ENCODE data around the gene TAF4.

Gene TAF4

GRCh38 chr20:61968036-61968810, 97.5 kb downstream of the TAF4 start:
- peaks cover 0 to 17% (median 11%) of the 10 kb centered on the region in 5 donors for H3K36me3 ChIP-seq (ENCODE audit: control insufficient read depth in 5 of 5, insufficient read depth in 5 of 5, low read length in 5 of 5)
- H3K4me1 ChIP-seq (ENCODE audit: control insufficient read depth in 5 of 5, insufficient read depth in 5 of 5, low read length in 5 of 5), result no peaks in the 10 kb centered on the region
- H3K4me3 ChIP-seq (ENCODE audit: low read depth in 1 of 5, low read length in 5 of 5), result no peak overlapping the region
- H3K27ac ChIP-seq (ENCODE audit: low read depth, low read length), result no peak overlapping the region
- no peak overlapping the region for H3K9ac ChIP-seq (ENCODE audit: low read length in 5 of 5)
- H3K9me3 ChIP-seq (ENCODE audit: control insufficient read depth in 5 of 5, low read length in 5 of 5), result no peaks in the 10 kb centered on the region
- H3K27me3 ChIP-seq (ENCODE audit: control insufficient read depth in 5 of 5, insufficient read depth in 4 of 5, low read length in 5 of 5), result peaks cover 7 to 22% (median 17%) of the 10 kb centered on the region in 5 donors

GRCh38 chr20:61967300-61967699, 98.4 kb downstream of the TAF4 start:
- H3K4me3 ChIP-seq (ENCODE audit: low read depth in 1 of 5, low read length in 5 of 5), result no peak overlapping the region
- peaks cover 0 to 8% (median 1%) of the 10 kb centered on the region in 5 donors for H3K36me3 ChIP-seq (ENCODE audit: control insufficient read depth in 5 of 5, insufficient read depth in 5 of 5, low read length in 5 of 5)
- no peak overlapping the region for H3K27ac ChIP-seq (ENCODE audit: low read depth, low read length)
- no peak overlapping the region for H3K9ac ChIP-seq (ENCODE audit: low read length in 5 of 5)
- peaks cover 7 to 24% (median 17%) of the 10 kb centered on the region in 5 donors for H3K27me3 ChIP-seq (ENCODE audit: control insufficient read depth in 5 of 5, insufficient read depth in 4 of 5, low read length in 5 of 5)
- H3K9me3 ChIP-seq (ENCODE audit: control insufficient read depth in 5 of 5, low read length in 5 of 5), result no peaks in the 10 kb centered on the region
- no peaks in the 10 kb centered on the region for H3K4me1 ChIP-seq (ENCODE audit: control insufficient read depth in 5 of 5, insufficient read depth in 5 of 5, low read length in 5 of 5)

GRCh38 chr20:61966492-61967244, 99.0 kb downstream of the TAF4 start:
- Histone ChIP-seq H3K27me3 (ENCODE audit: control insufficient read depth in 5 of 5, insufficient read depth in 4 of 5, low read length in 5 of 5) (peaks cover 7 to 29% (median 17%) of the 10 kb centered on the region in 5 donors), H3K4me3 (ENCODE audit: low read depth in 1 of 5, low read length in 5 of 5) (no peak overlapping the region), H3K36me3 (ENCODE audit: control insufficient read depth in 5 of 5, insufficient read depth in 5 of 5, low read length in 5 of 5) (peaks cover 0 to 5% (median 0%) of the 10 kb centered on the region in 5 donors), H3K9me3 (ENCODE audit: control insufficient read depth in 5 of 5, low read length in 5 of 5) (no peaks in the 10 kb centered on the region), H3K9ac (ENCODE audit: low read length in 5 of 5) (no peak overlapping the region), H3K27ac (ENCODE audit: low read depth, low read length) (no peak overlapping the region), H3K4me1 (ENCODE audit: control insufficient read depth in 5 of 5, insufficient read depth in 5 of 5, low read length in 5 of 5) (no peaks in the 10 kb centered on the region)

GRCh38 chr20:61965606-61966491, 99.8 kb downstream of the TAF4 start:
- Histone ChIP-seq H3K4me3 (ENCODE audit: low read depth in 1 of 5, low read length in 5 of 5) (no peak overlapping the region), H3K9me3 (ENCODE audit: control insufficient read depth in 5 of 5, low read length in 5 of 5) (no peaks in the 10 kb centered on the region), H3K27ac (ENCODE audit: low read depth, low read length) (no peak overlapping the region)

GRCh38 chr20:61964675-61965605, 100.7 kb downstream of the TAF4 start:
- H3K27me3 ChIP-seq (ENCODE audit: control insufficient read depth in 5 of 5, insufficient read depth in 4 of 5, low read length in 5 of 5), result peaks cover 7 to 29% (median 17%) of the 10 kb centered on the region in 5 donors

More at GRCh38 chr20:61965606-61966491, 99.8 kb downstream of the TAF4 start:
- Histone ChIP-seq H3K27me3 (ENCODE audit: control insufficient read depth in 5 of 5, insufficient read depth in 4 of 5, low read length in 5 of 5) (peaks cover 7 to 29% (median 17%) of the 10 kb centered on the region in 5 donors), H3K9ac (ENCODE audit: low read length in 5 of 5) (no peak overlapping the region), H3K36me3 (ENCODE audit: control insufficient read depth in 5 of 5, insufficient read depth in 5 of 5, low read length in 5 of 5) (peaks cover 0 to 3% (median 0%) of the 10 kb centered on the region in 5 donors), H3K4me1 (ENCODE audit: control insufficient read depth in 5 of 5, insufficient read depth in 5 of 5, low read length in 5 of 5) (no peaks in the 10 kb centered on the region)

GRCh38 chr20:61963885-61964674, 101.6 kb downstream of the TAF4 start:
- Histone ChIP-seq H3K4me3 (ENCODE audit: low read depth in 1 of 5, low read length in 5 of 5) (no peak overlapping the region), H3K36me3 (ENCODE audit: control insufficient read depth in 5 of 5, insufficient read depth in 5 of 5, low read length in 5 of 5) (no peaks in the 10 kb centered on the region), H3K9ac (ENCODE audit: low read length in 5 of 5) (no peak overlapping the region), H3K4me1 (ENCODE audit: control insufficient read depth in 5 of 5, insufficient read depth in 5 of 5, low read length in 5 of 5) (no peaks in the 10 kb centered on the region), H3K9me3 (ENCODE audit: control insufficient read depth in 5 of 5, low read length in 5 of 5) (no peaks in the 10 kb centered on the region), H3K27me3 (ENCODE audit: control insufficient read depth in 5 of 5, insufficient read depth in 4 of 5, low read length in 5 of 5) (peaks cover 7 to 29% (median 17%) of the 10 kb centered on the region in 5 donors), H3K27ac (ENCODE audit: low read depth, low read length) (no peak overlapping the region)

More at GRCh38 chr20:61964675-61965605, 100.7 kb downstream of the TAF4 start:
- H3K9ac ChIP-seq (ENCODE audit: low read length in 5 of 5), result no peak overlapping the region
- no peaks in the 10 kb centered on the region for H3K9me3 ChIP-seq (ENCODE audit: control insufficient read depth in 5 of 5, low read length in 5 of 5)
- H3K4me3 ChIP-seq (ENCODE audit: low read depth in 1 of 5, low read length in 5 of 5), result no peak overlapping the region
- H3K4me1 ChIP-seq (ENCODE audit: control insufficient read depth in 5 of 5, insufficient read depth in 5 of 5, low read length in 5 of 5), result no peaks in the 10 kb centered on the region
- H3K27ac ChIP-seq (ENCODE audit: low read depth, low read length), result no peak overlapping the region
- no peaks in the 10 kb centered on the region for H3K36me3 ChIP-seq (ENCODE audit: control insufficient read depth in 5 of 5, insufficient read depth in 5 of 5, low read length in 5 of 5)

- Histone ChIP-seq H3K27ac (ENCODE audit: low read depth, low read length) (no peak overlapping the region), H3K4me1 (ENCODE audit: control insufficient read depth in 5 of 5, insufficient read depth in 5 of 5, low read length in 5 of 5) (no peaks in the 10 kb centered on the region), H3K9ac (ENCODE audit: low read length in 5 of 5) (no peak overlapping the region), H3K9me3 (ENCODE audit: control insufficient read depth in 5 of 5, low read length in 5 of 5) (no peaks in the 10 kb centered on the region), H3K4me3 (ENCODE audit: low read depth in 1 of 5, low read length in 5 of 5) (no peak overlapping the region), H3K27me3 (ENCODE audit: control insufficient read depth in 5 of 5, insufficient read depth in 4 of 5, low read length in 5 of 5) (peaks cover 7 to 29% (median 17%) of the 10 kb centered on the region in 5 donors), H3K36me3 (ENCODE audit: control insufficient read depth in 5 of 5, insufficient read depth in 5 of 5, low read length in 5 of 5) (no peaks in the 10 kb centered on the region)
Measured at GRCh38 chr20:61963149-61963548, 102.5 kb downstream of the TAF4 start.

GRCh38 chr20:61960836-61961235, 104.8 kb downstream of the TAF4 start:
- Histone ChIP-seq H3K36me3 (ENCODE audit: control insufficient read depth in 5 of 5, insufficient read depth in 5 of 5, low read length in 5 of 5) (no peaks in the 10 kb centered on the region), H3K4me1 (ENCODE audit: control insufficient read depth in 5 of 5, insufficient read depth in 5 of 5, low read length in 5 of 5) (no peaks in the 10 kb centered on the region), H3K4me3 (ENCODE audit: low read depth in 1 of 5, low read length in 5 of 5) (no peak overlapping the region), H3K9ac (ENCODE audit: low read length in 5 of 5) (no peak overlapping the region), H3K27ac (ENCODE audit: low read depth, low read length) (no peak overlapping the region), H3K27me3 (ENCODE audit: control insufficient read depth in 5 of 5, insufficient read depth in 4 of 5, low read length in 5 of 5) (peaks cover 7 to 18% (median 11%) of the 10 kb centered on the region in 5 donors), H3K9me3 (ENCODE audit: control insufficient read depth in 5 of 5, low read length in 5 of 5) (no peaks in the 10 kb centered on the region)

Data from subcutaneous abdominal adipose tissue (tissue), 5 donors.